GM23338 (cell line): ENCODE results near the gene PASK. TPM values are rescaled to one million over a fixed set of nuclear protein-coding genes. Genes with fewer than 3 reads are reported as not detected.

Source experiments
- ATAC-seq: fragments of 200-7000 bp; cut with Tn5 transposase; 3 replicates; pipeline ENCODE4 v1.9.1; 2020
- DNase-seq: peaks from one replicate; pipeline ENCODE4 v3.0.0-alpha.2; 2015; ENCODE audit warnings: low spot score
- H2AFZ ChIP-seq: fragments of 200-600 bp; sonication (generic); 2 replicates; pipeline ENCODE4 v1.8.0; 2016; ENCODE audit warnings: antibody characterized with exemption, mild to moderate bottlenecking, moderate library complexity
- H3F3A ChIP-seq: fragments of 200-600 bp; sonication (generic); replicated peaks from 2 replicates; pipeline ENCODE4 v1.8.0; 2017; ENCODE audit warnings: antibody characterized with exemption, mixed run types, low read depth
- H3K27ac ChIP-seq: fragments of 200-600 bp; sonication (generic); 2 replicates; pipeline ENCODE4 v1.6.1; 2016; ENCODE audit warnings: low read depth
- H3K27me3 ChIP-seq: fragments of 200-600 bp; sonication (generic); 2 replicates; pipeline ENCODE4 v1.8.0; 2016; ENCODE audit warnings: mild to moderate bottlenecking, mixed run types, moderate library complexity; ENCODE audit not compliant: insufficient read depth
- H3K36me3 ChIP-seq: fragments of 200-600 bp; sonication (generic); 2 replicates; pipeline ENCODE4 v1.8.0; 2016; ENCODE audit warnings: mild to moderate bottlenecking; ENCODE audit not compliant: insufficient read depth
- H3K4me1 ChIP-seq: fragments of 200-600 bp; sonication (generic); 2 replicates; pipeline ENCODE4 v1.8.0; 2016; ENCODE audit warnings: mild to moderate bottlenecking, moderate library complexity; ENCODE audit not compliant: insufficient read depth
- H3K4me2 ChIP-seq: fragments of 200-600 bp; sonication (generic); 2 replicates; pipeline ENCODE4 v1.7.1; 2017; ENCODE audit warnings: mixed run types
- H3K4me3 ChIP-seq: fragments of 200-600 bp; sonication (generic); 2 replicates; pipeline ENCODE4 v1.6.1; 2016; ENCODE audit warnings: mixed run types
- H3K79me2 ChIP-seq: fragments of 200-600 bp; sonication (generic); replicated peaks from 2 replicates; pipeline ENCODE4 v1.8.0; 2017; ENCODE audit warnings: mild to moderate bottlenecking; ENCODE audit not compliant: insufficient read depth
- H3K9me2 ChIP-seq: fragments of 200-600 bp; sonication (generic); 2 replicates; pipeline ENCODE4 v1.8.0; 2017; ENCODE audit not compliant: insufficient read depth
- H4K20me1 ChIP-seq: fragments of 200-600 bp; sonication (generic); replicated peaks from 2 replicates; pipeline ENCODE4 v1.8.0; 2017; ENCODE audit warnings: mild to moderate bottlenecking; ENCODE audit not compliant: insufficient read depth
- H3K27ac Mint-ChIP-seq: 2 replicates; pipeline ENCODE4 v1.8.0; 2020; ENCODE audit warnings: inconsistent platforms, mild to moderate bottlenecking, moderate library complexity, mixed read lengths
- H3K27me3 Mint-ChIP-seq: 3 replicates; pipeline ENCODE4 v1.8.0; 2022; ENCODE audit warnings: low read depth, mild to moderate bottlenecking, moderate library complexity, mixed read lengths, inconsistent platforms; ENCODE audit not compliant: insufficient read depth, poor library complexity
- H3K36me3 Mint-ChIP-seq: 3 replicates; pipeline ENCODE4 v1.8.0; 2021; ENCODE audit warnings: low read depth, mild to moderate bottlenecking, inconsistent platforms, moderate library complexity, mixed read lengths
- H3K4me1 Mint-ChIP-seq: 3 replicates; pipeline ENCODE4 v1.8.0; 2020; ENCODE audit warnings: mild to moderate bottlenecking, inconsistent platforms, mixed read lengths
- H3K4me3 Mint-ChIP-seq: 3 replicates; pipeline ENCODE4 v1.8.0; 2021; ENCODE audit warnings: moderate library complexity, mild to moderate bottlenecking, inconsistent platforms, mixed read lengths
- H3K9me3 Mint-ChIP-seq: 3 replicates; pipeline ENCODE4 v1.8.0; 2020; ENCODE audit warnings: moderate library complexity, mild to moderate bottlenecking, inconsistent platforms, mixed read lengths
- CREB1 ChIP-seq: fragments of 250-450 bp; sonication (Bioruptor Pico); IDR thresholded peaks from 2 replicates; pipeline ENCODE4 v1.5.0; 2020; ENCODE audit warnings: low read depth, mild to moderate bottlenecking, moderate library complexity
- ETS1 ChIP-seq: IDR thresholded peaks from 2 replicates; pipeline ENCODE4 v1.6.1; 2016; ENCODE audit warnings: antibody characterized with exemption
- EZH2 ChIP-seq: fragments of 200-600 bp; sonication (generic); IDR thresholded peaks from one replicate; pipeline ENCODE4 v1.8.0; 2017; ENCODE audit warnings: antibody characterized with exemption, mild to moderate bottlenecking, low read depth; ENCODE audit not compliant: unreplicated experiment
- JUNB ChIP-seq: IDR thresholded peaks from one replicate; pipeline ENCODE4 v1.6.1; 2016; ENCODE audit warnings: antibody characterized with exemption; ENCODE audit not compliant: unreplicated experiment
- POLR2AphosphoS5 ChIP-seq: IDR thresholded peaks from 2 replicates; pipeline ENCODE4 v1.6.1; 2016; ENCODE audit warnings: antibody characterized with exemption, low read depth
- STAT1 ChIP-seq: IDR thresholded peaks from one replicate; pipeline ENCODE4 v1.6.1; 2016; ENCODE audit warnings: antibody characterized with exemption; ENCODE audit not compliant: unreplicated experiment
- ZNF114 ChIP-seq: fragments of 250-450 bp; sonication (Bioruptor Pico); IDR thresholded peaks from 2 replicates; pipeline ENCODE4 v1.5.0; 2020; ENCODE audit warnings: mild to moderate bottlenecking, moderate library complexity
- ZNF331 ChIP-seq: fragments of 250-450 bp; sonication (Bioruptor Pico); IDR thresholded peaks from 2 replicates; pipeline ENCODE4 v1.5.0; 2020; ENCODE audit warnings: low read depth, mild to moderate bottlenecking, moderate library complexity
- polyA plus RNA-seq: library from polyadenylated mRNA; unstranded; fragments of >200 nt; fragmentation: Nextera tagmentation; extraction: Ambion mirVana; gene quantifications from 2 replicates; pipeline ENCODE4 v1.2.1, GENCODE V29; 2016
- total RNA-seq: library from RNA; depleted of rRNA; stranded (reverse); fragments of >200 nt; shearing (Covaris generic); gene quantifications from 2 replicates; pipeline ENCODE4 v1.2.3, GENCODE V29; 2014
- TF ChIP-seq, protein P1 (sequence below), 2 experiments: fragments of 200-600 bp in 1 of 2; sonication (generic) in 1 of 2; conservative IDR thresholded peaks; 2 replicates each; pipeline versions ENCODE4 v1.5.1 to v1.6.1; 2016 to 2017; ENCODE audit warnings: antibody characterized with exemption in 2 of 2, low read depth in 2 of 2, mild to moderate bottlenecking in 2 of 2, moderate library complexity in 1 of 2
- TF ChIP-seq, protein P2 (sequence below): IDR thresholded peaks from one replicate; pipeline ENCODE4 v1.6.1; 2018; ENCODE audit warnings: antibody characterized with exemption; ENCODE audit not compliant: unreplicated experiment

PASK gene
- total and polyA plus RNA-seq, 2 experiments from 2014 or later, result 12.5 to 38.4 TPM

DNA sequence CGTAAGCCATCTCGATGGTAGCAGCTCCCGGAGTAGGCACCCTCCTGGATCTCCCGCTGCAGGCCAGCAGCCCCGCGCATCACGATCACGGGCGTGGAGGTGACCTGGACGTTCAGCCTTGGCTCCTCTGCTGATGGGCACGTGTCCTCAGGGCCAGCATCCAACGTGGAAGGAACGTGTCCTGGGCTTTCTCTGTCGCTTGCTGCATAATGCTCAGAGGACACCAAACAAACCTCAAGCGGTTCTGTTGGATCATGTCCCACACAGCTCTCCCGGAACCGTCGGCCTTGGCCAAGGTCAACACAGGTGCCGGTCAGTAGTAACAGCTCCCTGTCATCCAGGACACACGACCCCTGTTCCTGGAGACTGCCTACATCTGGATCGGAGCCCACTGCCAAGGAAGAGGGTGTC lies 23.1 kb downstream of the PASK start (continued):
- TF ChIP-seq ETS1 (no peak), ZNF331 (CRISPR knock-in tag) (no peak), ZNF114 (no peak), JUNB (no peak), POLR2AphosphoS5 (no peak), CREB1 (CRISPR knock-in tag) (no peak), STAT1 (no peak)
- TF ChIP-seq, protein P1, sequence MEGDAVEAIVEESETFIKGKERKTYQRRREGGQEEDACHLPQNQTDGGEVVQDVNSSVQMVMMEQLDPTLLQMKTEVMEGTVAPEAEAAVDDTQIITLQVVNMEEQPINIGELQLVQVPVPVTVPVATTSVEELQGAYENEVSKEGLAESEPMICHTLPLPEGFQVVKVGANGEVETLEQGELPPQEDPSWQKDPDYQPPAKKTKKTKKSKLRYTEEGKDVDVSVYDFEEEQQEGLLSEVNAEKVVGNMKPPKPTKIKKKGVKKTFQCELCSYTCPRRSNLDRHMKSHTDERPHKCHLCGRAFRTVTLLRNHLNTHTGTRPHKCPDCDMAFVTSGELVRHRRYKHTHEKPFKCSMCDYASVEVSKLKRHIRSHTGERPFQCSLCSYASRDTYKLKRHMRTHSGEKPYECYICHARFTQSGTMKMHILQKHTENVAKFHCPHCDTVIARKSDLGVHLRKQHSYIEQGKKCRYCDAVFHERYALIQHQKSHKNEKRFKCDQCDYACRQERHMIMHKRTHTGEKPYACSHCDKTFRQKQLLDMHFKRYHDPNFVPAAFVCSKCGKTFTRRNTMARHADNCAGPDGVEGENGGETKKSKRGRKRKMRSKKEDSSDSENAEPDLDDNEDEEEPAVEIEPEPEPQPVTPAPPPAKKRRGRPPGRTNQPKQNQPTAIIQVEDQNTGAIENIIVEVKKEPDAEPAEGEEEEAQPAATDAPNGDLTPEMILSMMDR (conservative IDR thresholded peaks at IDR 0.05; ENCODE audit: low read depth in 2 of 2), result no peak
- TF ChIP-seq, protein P2, sequence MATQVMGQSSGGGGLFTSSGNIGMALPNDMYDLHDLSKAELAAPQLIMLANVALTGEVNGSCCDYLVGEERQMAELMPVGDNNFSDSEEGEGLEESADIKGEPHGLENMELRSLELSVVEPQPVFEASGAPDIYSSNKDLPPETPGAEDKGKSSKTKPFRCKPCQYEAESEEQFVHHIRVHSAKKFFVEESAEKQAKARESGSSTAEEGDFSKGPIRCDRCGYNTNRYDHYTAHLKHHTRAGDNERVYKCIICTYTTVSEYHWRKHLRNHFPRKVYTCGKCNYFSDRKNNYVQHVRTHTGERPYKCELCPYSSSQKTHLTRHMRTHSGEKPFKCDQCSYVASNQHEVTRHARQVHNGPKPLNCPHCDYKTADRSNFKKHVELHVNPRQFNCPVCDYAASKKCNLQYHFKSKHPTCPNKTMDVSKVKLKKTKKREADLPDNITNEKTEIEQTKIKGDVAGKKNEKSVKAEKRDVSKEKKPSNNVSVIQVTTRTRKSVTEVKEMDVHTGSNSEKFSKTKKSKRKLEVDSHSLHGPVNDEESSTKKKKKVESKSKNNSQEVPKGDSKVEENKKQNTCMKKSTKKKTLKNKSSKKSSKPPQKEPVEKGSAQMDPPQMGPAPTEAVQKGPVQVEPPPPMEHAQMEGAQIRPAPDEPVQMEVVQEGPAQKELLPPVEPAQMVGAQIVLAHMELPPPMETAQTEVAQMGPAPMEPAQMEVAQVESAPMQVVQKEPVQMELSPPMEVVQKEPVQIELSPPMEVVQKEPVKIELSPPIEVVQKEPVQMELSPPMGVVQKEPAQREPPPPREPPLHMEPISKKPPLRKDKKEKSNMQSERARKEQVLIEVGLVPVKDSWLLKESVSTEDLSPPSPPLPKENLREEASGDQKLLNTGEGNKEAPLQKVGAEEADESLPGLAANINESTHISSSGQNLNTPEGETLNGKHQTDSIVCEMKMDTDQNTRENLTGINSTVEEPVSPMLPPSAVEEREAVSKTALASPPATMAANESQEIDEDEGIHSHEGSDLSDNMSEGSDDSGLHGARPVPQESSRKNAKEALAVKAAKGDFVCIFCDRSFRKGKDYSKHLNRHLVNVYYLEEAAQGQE, result no peak

DNA sequence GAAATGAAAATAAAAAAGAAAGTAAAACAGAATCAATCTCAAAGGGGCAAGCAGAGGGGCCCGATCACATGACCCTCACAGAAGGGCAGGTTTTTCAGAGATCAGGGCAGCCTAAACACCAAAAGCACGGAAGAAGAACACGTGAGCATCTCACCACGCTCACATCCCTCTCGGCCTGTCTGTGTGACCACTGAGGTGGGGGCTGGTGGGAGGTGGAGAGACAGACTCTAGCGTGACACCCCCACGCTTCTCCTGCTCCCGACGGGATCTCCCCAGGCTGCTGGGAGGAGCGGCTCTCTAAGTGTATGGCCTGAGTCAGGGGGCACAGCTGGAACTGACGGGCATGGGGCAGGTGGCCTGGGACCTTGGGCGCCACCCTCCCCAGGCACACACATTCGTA lies 23.6 kb downstream of the PASK start:
- peaks cover 30% of the 10 kb centered on the region for H3K36me3 Mint-ChIP-seq
- H3F3A ChIP-seq, result no peaks in the 10 kb centered on the region
- no peaks in the 10 kb centered on the region for H3K27me3 Mint-ChIP-seq
- H3K36me3 ChIP-seq, result peaks cover 6% of the 10 kb centered on the region
- H3K4me3 Mint-ChIP-seq, result no peak overlapping the region
- H3K27ac Mint-ChIP-seq, result no peak overlapping the region
- H3K4me2 ChIP-seq, result no peak overlapping the region
- no peak overlapping the region for H2AFZ ChIP-seq
- no peaks in the 10 kb centered on the region for H3K9me2 ChIP-seq
- H3K4me1 Mint-ChIP-seq, result no peaks in the 10 kb centered on the region
- no peak overlapping the region for H3K4me3 ChIP-seq
- no peak overlapping the region for H3K27ac ChIP-seq
- ATAC-seq (no peak), DNase-seq (no peak)
- H3K4me1 ChIP-seq, result no peaks in the 10 kb centered on the region
- no peaks in the 10 kb centered on the region for H3K27me3 ChIP-seq
- no peaks in the 10 kb centered on the region for H3K9me3 Mint-ChIP-seq
- H3K79me2 ChIP-seq, result no peaks in the 10 kb centered on the region
- H4K20me1 ChIP-seq, result no peaks in the 10 kb centered on the region
- TF ChIP-seq, protein P2, result no peak
- TF ChIP-seq EZH2, result no peak
